Progenitor cell of endocrine pancreas (in vitro differentiated cells): Measurements from ENCODE around the gene ASB13. TPM values are rescaled to one million over a fixed set of nuclear protein-coding genes. Genes with fewer than 3 reads are reported as not detected.

Source experiments
- DNase-seq: peaks from one replicate; pipeline ENCODE4 v3.0.0; 2021; ENCODE audit warnings: low spot score; ENCODE audit not compliant: unreplicated experiment
- H3K27ac Mint-ChIP-seq: 2 replicates; pipeline ENCODE4 v1.8.0; 2021; ENCODE audit warnings: mild to moderate bottlenecking, moderate library complexity, mixed read lengths
- H3K27me3 Mint-ChIP-seq: 2 replicates; pipeline ENCODE4 v1.8.0; 2021; ENCODE audit warnings: mixed read lengths
- H3K36me3 Mint-ChIP-seq: 2 replicates; pipeline ENCODE4 v1.8.0; 2022; ENCODE audit warnings: mixed read lengths; ENCODE audit not compliant: insufficient read depth
- H3K4me1 Mint-ChIP-seq: 2 replicates; pipeline ENCODE4 v1.8.0; 2021; ENCODE audit warnings: low read depth, mixed read lengths
- H3K4me3 Mint-ChIP-seq: 2 replicates; pipeline ENCODE4 v1.8.0; 2021; ENCODE audit warnings: low read depth, mild to moderate bottlenecking, moderate library complexity, mixed read lengths
- H3K9me3 Mint-ChIP-seq: 2 replicates; pipeline ENCODE4 v1.8.0; 2021; ENCODE audit warnings: low read depth, mixed read lengths
- CTCF ChIP-seq: fragments of 200-600 bp; sonication (generic); IDR thresholded peaks from one replicate; pipeline ENCODE4 v1.5.0; 2021; ENCODE audit warnings: antibody characterized with exemption, mild to moderate bottlenecking; ENCODE audit not compliant: unreplicated experiment
- total RNA-seq: library from RNA; stranded (reverse); gene quantifications from 2 replicates; pipeline ENCODE4 v1.2.1, GENCODE V29; 2021

ASB13 gene
- total RNA-seq, 1 donor from 2014 or later = 11.1 TPM

DNA sequence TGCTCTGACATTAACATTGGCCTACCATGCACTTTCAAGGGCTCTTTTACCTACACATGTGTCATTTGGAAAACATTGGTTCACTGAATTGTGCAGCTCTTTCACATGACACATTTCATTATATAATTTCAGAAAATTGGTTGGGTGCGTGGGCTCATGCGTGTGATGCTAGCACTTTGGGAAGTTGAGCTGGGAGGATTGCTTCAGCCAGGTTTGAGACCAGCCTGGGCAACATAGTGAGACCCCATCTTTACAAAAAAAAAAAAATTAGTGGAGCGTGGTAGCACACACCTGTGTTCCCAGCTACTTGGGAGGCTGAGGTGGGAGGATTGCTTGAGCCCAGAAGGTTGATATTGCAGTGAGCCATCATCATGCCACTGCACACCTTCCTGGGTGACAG is 22.2 kb upstream of the ASB13 start:
- no peaks in the 10 kb centered on the region for H3K27me3 Mint-ChIP-seq
- H3K4me3 Mint-ChIP-seq = no peak overlapping the region
- H3K9me3 Mint-ChIP-seq = no peaks in the 10 kb centered on the region
- H3K4me1 Mint-ChIP-seq = peaks cover 31% of the 10 kb centered on the region
- TF ChIP-seq CTCF = no peak
- no peak overlapping the region for H3K27ac Mint-ChIP-seq
- no peak for DNase-seq
- no peaks in the 10 kb centered on the region for H3K36me3 Mint-ChIP-seq

GRCh38 chr10:5685764-5686240 is 19.4 kb upstream of the ASB13 start:
- peak overlapping the region; percentile 88 for H3K4me3 Mint-ChIP-seq
- H3K27ac Mint-ChIP-seq = peak overlapping the region; percentile 96
- peaks cover 17% of the 10 kb centered on the region for H3K4me1 Mint-ChIP-seq
- H3K27me3 Mint-ChIP-seq = peaks cover 14% of the 10 kb centered on the region
- no peak for TF ChIP-seq CTCF
- H3K9me3 Mint-ChIP-seq = no peaks in the 10 kb centered on the region
- no peak for DNase-seq
- H3K36me3 Mint-ChIP-seq = no peaks in the 10 kb centered on the region

DNA sequence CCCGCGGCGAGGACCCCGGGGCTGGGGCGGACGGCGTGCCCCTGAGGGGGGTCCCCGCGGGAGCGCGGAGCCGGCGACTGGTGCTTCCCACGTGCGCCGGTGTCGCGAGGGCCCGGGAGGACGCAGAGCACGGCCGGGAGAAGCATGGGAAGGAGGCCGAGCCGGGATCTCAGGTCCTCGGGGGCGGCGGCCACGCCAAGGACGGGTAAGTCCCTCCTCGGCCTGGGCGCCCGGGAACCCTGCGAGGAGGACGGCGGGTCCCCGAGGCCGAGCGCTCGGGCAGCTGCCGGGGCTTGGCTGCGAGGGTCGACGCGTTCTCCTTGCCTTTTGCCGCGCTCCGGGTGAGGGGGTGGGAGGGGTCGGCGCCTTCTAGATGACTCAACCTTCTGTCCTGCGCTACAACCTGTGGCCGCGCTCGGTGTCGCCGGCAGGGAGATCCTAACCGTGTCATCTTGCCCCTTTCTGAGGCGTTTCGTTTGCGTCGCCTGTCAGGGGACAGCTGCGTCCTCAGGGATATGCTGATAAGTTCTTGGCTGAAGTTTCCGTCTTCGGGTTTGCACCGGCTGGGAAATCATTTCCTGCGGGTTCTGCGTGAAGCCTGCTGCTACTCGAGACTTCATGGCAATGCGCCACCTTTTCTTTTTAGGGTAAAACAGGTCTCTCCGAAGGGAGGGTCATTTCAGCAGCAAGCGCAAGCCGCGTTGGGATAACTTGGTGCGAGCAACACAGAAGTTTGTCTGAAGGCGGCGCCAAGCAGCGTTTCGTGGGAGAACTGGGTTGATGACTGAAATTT is 18.8 kb upstream of the ASB13 start:
- Mint-ChIP-seq H3K4me1 (peaks cover 17% of the 10 kb centered on the region), H3K36me3 (no peaks in the 10 kb centered on the region), H3K4me3 (peak overlapping the region; percentile 88), H3K27ac (peak overlapping the region; percentile 96), H3K9me3 (no peaks in the 10 kb centered on the region), H3K27me3 (peaks cover 14% of the 10 kb centered on the region)
- peak; percentile 31 for DNase-seq
- peak; percentile 56 for TF ChIP-seq CTCF

GRCh38 chr10:5684318-5684970 is 18.0 kb upstream of the ASB13 start, which contains the start of gene TASOR2:
TASOR2 (plus strand) TSS chr10:5684838; CDS start chr10:5720643, 35,805 bp downstream.
- Mint-ChIP-seq H3K4me1 (peaks cover 17% of the 10 kb centered on the region), H3K27ac (peak within 1 kb of the TSS; percentile 96), H3K27me3 (peaks cover 16% of the 10 kb centered on the region), H3K9me3 (no peaks in the 10 kb centered on the region), H3K4me3 (peak within 1 kb of the TSS; percentile 88), H3K36me3 (no peaks in the 10 kb centered on the region)
- TF ChIP-seq CTCF = no peak
- peak; percentile 93 for DNase-seq

- Mint-ChIP-seq H3K36me3 (no peaks in the 10 kb centered on the region), H3K27ac (no peak overlapping the region), H3K27me3 (peaks cover 26% of the 10 kb centered on the region), H3K4me3 (no peak overlapping the region), H3K9me3 (no peaks in the 10 kb centered on the region), H3K4me1 (peaks cover 17% of the 10 kb centered on the region)
- DNase-seq = no peak
- TF ChIP-seq CTCF = no peak
Measured at GRCh38 chr10:5683065-5683464, 16.7 kb upstream of the ASB13 start.
